ENCODE measurements around the gene DPP6. TPM values are rescaled to one million over a fixed set of nuclear protein-coding genes. Genes with fewer than 3 reads are reported as not detected.

DPP6 gene
- polyA plus RNA-seq, 1 donor (not counting 4 experiments of a cell fraction or from before 2014, with no cell fraction given) = not detected

GRCh38 chr7:154774303-154774969, 722.2 kb downstream of the DPP6 start:
- H3K4me2 ChIP-seq (ENCODE audit: control insufficient read depth, extremely low read depth, insufficient read depth, low read depth, low read length) = no peak overlapping the region
- H3K4me1 ChIP-seq (ENCODE audit: control insufficient read depth, extremely low read depth, insufficient read depth, low read length) = no peaks in the 10 kb centered on the region
- no peaks in the 10 kb centered on the region for H3K36me3 ChIP-seq (ENCODE audit: control insufficient read depth in 2 of 2, extremely low read depth in 1 of 2, insufficient read depth in 2 of 2, low read length in 2 of 2)
- dilution Hi-C loops (cut with MboI; ENCODE audit: extremely low pct_ligation_motif_present, low sequenced_read_pairs) = no loop called here
- no peaks in the 10 kb centered on the region for H3K9me1 ChIP-seq (ENCODE audit: control insufficient read depth, extremely low read depth, insufficient read depth, low read length)
- no peak overlapping the region for H2AFZ ChIP-seq (ENCODE audit: control insufficient read depth, low read length)
- peaks cover 14% of the 10 kb centered on the region for H3K9me3 ChIP-seq (ENCODE audit: control insufficient read depth, low read depth, low read length)
- no peak overlapping the region for H3K27ac ChIP-seq (ENCODE audit: control insufficient read depth, insufficient read depth, low read length)
- DNase-seq (ENCODE audit: low read depth, low spot score) (no peak), FAIRE-seq (no peak)
- H3K9ac ChIP-seq (ENCODE audit: control insufficient read depth, extremely low read depth, insufficient read depth, low read length) = no peak overlapping the region
- TF ChIP-seq CTCF (optimal IDR thresholded peaks at IDR 0.05 in 1 of 3, IDR thresholded peaks at IDR 0.05 in 1 of 3, conservative IDR thresholded peaks at IDR 0.05 in 1 of 3; ENCODE audit: extremely low read depth in 1 of 3, insufficient read depth in 2 of 3, low read length in 3 of 3) (no peak), EZH2 (IDR thresholded peaks at IDR 0.05; ENCODE audit: low read length) (no peak)
- no peaks in the 10 kb centered on the region for H3K27me3 ChIP-seq (ENCODE audit: control insufficient read depth, extremely low read depth, insufficient read depth, low read length)
- no peaks in the 10 kb centered on the region for H3K79me2 ChIP-seq (ENCODE audit: control insufficient read depth, insufficient read depth, low read length)
- no peak overlapping the region for H3K4me3 ChIP-seq (ENCODE audit: control insufficient read depth in 2 of 3, extremely low read depth in 1 of 3, insufficient read depth in 2 of 3, low read depth in 1 of 3, low read length in 3 of 3)
- H4K20me1 ChIP-seq (ENCODE audit: control insufficient read depth, extremely low read depth, insufficient read depth, low read length) = no peaks in the 10 kb centered on the region

- H2AFZ ChIP-seq (ENCODE audit: control insufficient read depth, low read length) = no peak overlapping the region
- no peak for FAIRE-seq
- no peaks in the 10 kb centered on the region for H3K27me3 ChIP-seq (ENCODE audit: control insufficient read depth, extremely low read depth, insufficient read depth, low read length)
- dilution Hi-C loops (cut with MboI; ENCODE audit: extremely low pct_ligation_motif_present, low sequenced_read_pairs) = no loop called here
- no peak overlapping the region for H3K27ac ChIP-seq (ENCODE audit: control insufficient read depth, insufficient read depth, low read length)
- no peaks in the 10 kb centered on the region for H3K36me3 ChIP-seq (ENCODE audit: control insufficient read depth in 2 of 2, extremely low read depth in 1 of 2, insufficient read depth in 2 of 2, low read length in 2 of 2)
- H3K79me2 ChIP-seq (ENCODE audit: control insufficient read depth, insufficient read depth, low read length) = no peaks in the 10 kb centered on the region
- no peaks in the 10 kb centered on the region for H3K9me1 ChIP-seq (ENCODE audit: control insufficient read depth, extremely low read depth, insufficient read depth, low read length)
- no peaks in the 10 kb centered on the region for H3K4me1 ChIP-seq (ENCODE audit: control insufficient read depth, extremely low read depth, insufficient read depth, low read length)
- H3K9me3 ChIP-seq (ENCODE audit: control insufficient read depth, low read depth, low read length) = peaks cover 13% of the 10 kb centered on the region
- H3K4me2 ChIP-seq (ENCODE audit: control insufficient read depth, extremely low read depth, insufficient read depth, low read depth, low read length) = no peak overlapping the region
- H3K9ac ChIP-seq (ENCODE audit: control insufficient read depth, extremely low read depth, insufficient read depth, low read length) = no peak overlapping the region
- no peaks in the 10 kb centered on the region for H4K20me1 ChIP-seq (ENCODE audit: control insufficient read depth, extremely low read depth, insufficient read depth, low read length)
- no peak overlapping the region for H3K4me3 ChIP-seq (ENCODE audit: control insufficient read depth in 2 of 3, extremely low read depth in 1 of 3, insufficient read depth in 2 of 3, low read depth in 1 of 3, low read length in 3 of 3)
- TF ChIP-seq EZH2 (IDR thresholded peaks at IDR 0.05; ENCODE audit: low read length) (no peak), CTCF (optimal IDR thresholded peaks at IDR 0.05 in 1 of 3, IDR thresholded peaks at IDR 0.05 in 1 of 3, conservative IDR thresholded peaks at IDR 0.05 in 1 of 3; ENCODE audit: extremely low read depth in 1 of 3, insufficient read depth in 2 of 3, low read length in 3 of 3) (no peak)
- no peak for DNase-seq (ENCODE audit: low read depth, low spot score)
These were observed 723.5 kb downstream of the DPP6 start for GRCh38 chr7:154775681-154776080.

Measured in keratinocyte (primary cell).